ENCODE data around the gene PI4K2A. TPM values are rescaled to one million over a fixed set of nuclear protein-coding genes. Genes with fewer than 3 reads are reported as not detected.
"Not testable (repeated sequence)": the region's sequence is repeated elsewhere in the genome, so short reads cannot be mapped to it uniquely, and the experiment has no call there.

PI4K2A gene
- total RNA-seq, 4 donors from 2014 or later: 14.8 to 25.8 (median 22.7) TPM

GRCh38 chr10:97676770-97677581, 36.5 kb downstream of the PI4K2A start:
- Histone ChIP-seq H3K4me1 (peaks cover 0 to 34% (median 0%) of the 10 kb centered on the region in 3 donors), H3K4me3 (no peak overlapping the region), H3K36me3 (peaks cover 0 to 77% of the 10 kb centered on the region in 2 donors), H3K27me3 (no peaks in the 10 kb centered on the region), H3K27ac (peak overlapping the region in 3 of 4 donors; percentile 50 to 67 (median 58)), H3K9me3 (no peaks in the 10 kb centered on the region)
- TF ChIP-seq EP300 (IDR thresholded peaks at IDR 0.05) (no peak), CTCF (IDR thresholded peaks at IDR 0.05) (peak; percentile 75 to 93 (median 80))
- 100% methylated on average over 1 of the region's 2 CpGs for WGBS, 2 donors (ENCODE audit: low coverage in 1 of 2)
- ATAC-seq: peak; percentile 65

GRCh38 chr10:97679594-97679993, 39.1 kb downstream of the PI4K2A start:
- no peaks in the 10 kb centered on the region for H3K9me3 ChIP-seq
- H3K4me1 ChIP-seq: peaks cover 0 to 56% (median 13%) of the 10 kb centered on the region in 3 donors
- H3K27ac ChIP-seq: peak overlapping the region in 2 of 4 donors; percentile 7 to 17
- peaks cover 0 to 57% of the 10 kb centered on the region in 2 donors for H3K36me3 ChIP-seq
- no peaks in the 10 kb centered on the region for H3K27me3 ChIP-seq
- ATAC-seq: no peak
- no peak overlapping the region for H3K4me3 ChIP-seq
- no CpG with 5 or more reads among the region's 16 CpGs for WGBS, 2 donors (ENCODE audit: low coverage in 1 of 2)
- TF ChIP-seq POLR2AphosphoS5 (IDR thresholded peaks at IDR 0.05) (no peak), POLR2A (IDR thresholded peaks at IDR 0.05) (no peak), CTCF (IDR thresholded peaks at IDR 0.05) (no peak), EP300 (IDR thresholded peaks at IDR 0.05) (no peak)

- ATAC-seq: no peak
- Histone ChIP-seq H3K9me3 (no peaks in the 10 kb centered on the region), H3K36me3 (peaks cover 0 to 33% of the 10 kb centered on the region in 2 donors), H3K27me3 (no peaks in the 10 kb centered on the region), H3K4me1 (peaks cover 0 to 65% (median 16%) of the 10 kb centered on the region in 3 donors), H3K4me3 (peak overlapping the region in 1 of 2 donors; percentile 82), H3K27ac (peak overlapping the region in 2 of 4 donors; percentile 94 to 97)
- 60 to 84% methylated on average over 1 to 4 of the region's 4 CpGs for WGBS, 2 donors (ENCODE audit: low coverage in 1 of 2)
- TF ChIP-seq POLR2A (IDR thresholded peaks at IDR 0.05): no peak
- TF ChIP-seq CTCF (IDR thresholded peaks at IDR 0.05): no peak
- TF ChIP-seq EP300 (IDR thresholded peaks at IDR 0.05): no peak
Observed at GRCh38 chr10:97682042-97682441, 41.6 kb downstream of the PI4K2A start.

GRCh38 chr10:97683556-97684367, 43.3 kb downstream of the PI4K2A start:
- Histone ChIP-seq H3K4me1 (peaks cover 5 to 74% (median 22%) of the 10 kb centered on the region in 3 donors), H3K4me3 (peak overlapping the region; percentile 58 to 82), H3K36me3 (peaks cover 0 to 15% of the 10 kb centered on the region in 2 donors), H3K27me3 (no peaks in the 10 kb centered on the region), H3K27ac (peak overlapping the region; percentile 84 to 97 (median 94)), H3K9me3 (no peaks in the 10 kb centered on the region)
- ATAC-seq: no peak
- WGBS, 2 donors (ENCODE audit: low coverage in 1 of 2): 3% methylated on average over 3 of the region's 9 CpGs; no CpG with 5 or more reads in 1 of the 2 donors
- TF ChIP-seq POLR2A (IDR thresholded peaks at IDR 0.05): no peak
- peak; percentile 24 for TF ChIP-seq POLR2AphosphoS5 (IDR thresholded peaks at IDR 0.05)

- H3K4me1 ChIP-seq: peaks cover 6 to 80% (median 26%) of the 10 kb centered on the region in 3 donors
- H3K9me3 ChIP-seq, ATAC-seq, H3K36me3 ChIP-seq, H3K27me3 ChIP-seq: not testable (repeated sequence)
- WGBS, 2 donors (ENCODE audit: low coverage in 1 of 2): 59% methylated on average over 7 of the region's 7 CpGs; no CpG with 5 or more reads in 1 of the 2 donors
- peak overlapping the region; percentile 58 to 82 for H3K4me3 ChIP-seq
- H3K27ac ChIP-seq: peak overlapping the region; percentile 84 to 97 (median 94)
Observed at GRCh38 chr10:97684368-97684713, 43.9 kb downstream of the PI4K2A start.

All from gastroesophageal sphincter (tissue), 4 donors.